IPS DF 4.7 (cell line): ENCODE measurements around the gene DCAKD.

Source experiments
- DNase-seq: peaks from one replicate; pipeline ENCODE4 v3.0.0-alpha.2; 2013; ENCODE audit warnings: low spot score; ENCODE audit errors: extremely low read depth

DCAKD gene

GRCh38 chr17:45031231-45032173, 19.9 kb downstream of the DCAKD start:
- no peak for DNase-seq

GRCh38 chr17:45030733-45031132, 20.7 kb downstream of the DCAKD start:
- no peak for DNase-seq

DNA sequence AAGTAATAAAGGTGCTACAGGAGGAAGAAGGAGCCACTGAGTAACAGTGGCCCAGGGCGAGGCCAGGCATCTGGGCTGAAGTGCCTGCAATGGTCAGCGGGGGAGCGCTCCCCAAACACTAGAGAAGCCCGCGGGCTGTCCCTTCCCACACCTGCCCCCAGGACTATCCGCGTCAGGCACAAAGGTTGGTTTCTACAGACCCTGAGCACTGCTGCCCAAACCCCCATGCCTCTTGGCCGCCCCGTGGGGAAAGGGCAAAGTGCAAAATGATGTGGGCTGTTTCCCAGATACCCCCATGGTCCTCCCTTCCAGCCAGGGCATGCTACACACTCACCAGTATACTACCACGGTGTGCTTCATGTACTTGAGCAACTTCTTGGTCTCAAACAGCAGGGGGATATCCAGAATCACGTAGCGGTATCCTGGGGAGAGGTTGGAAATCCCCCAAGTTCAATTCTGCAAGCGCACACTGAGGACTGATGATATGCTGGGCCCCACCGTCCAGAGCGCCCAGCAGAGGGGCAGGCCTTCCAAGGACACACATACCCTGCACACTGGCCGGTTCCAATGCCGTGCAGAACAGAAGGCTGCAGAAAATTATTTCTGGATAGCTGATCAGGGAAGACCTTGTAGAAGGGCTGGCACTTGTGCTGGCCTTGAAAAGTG, 21.5 kb downstream of the DCAKD start:
- no peak for DNase-seq

GRCh38 chr17:45029096-45029495, 22.3 kb downstream of the DCAKD start:
- DNase-seq: no peak

GRCh38 chr17:45022655-45023339, 28.6 kb downstream of the DCAKD start:
- DNase-seq: no peak

DNA sequence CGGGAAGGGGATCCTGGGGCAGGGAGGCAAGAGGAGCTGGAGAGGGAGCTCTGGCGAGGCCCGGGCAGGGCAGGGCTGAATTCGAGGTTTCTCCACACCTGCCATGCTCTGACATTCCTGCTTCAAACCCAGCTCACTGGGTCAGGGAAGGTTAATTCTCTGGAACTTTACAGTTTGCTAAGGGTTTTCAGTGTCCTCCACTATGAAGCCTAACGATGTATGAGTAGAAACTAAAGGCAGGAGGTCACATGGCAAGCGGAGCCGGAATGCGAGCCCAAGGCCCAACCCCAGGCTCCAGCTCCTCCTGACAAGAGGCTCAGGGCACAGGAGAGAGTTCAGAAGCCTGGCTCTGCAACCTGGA, 29.2 kb downstream of the DCAKD start:
- DNase-seq: no peak

GRCh38 chr17:45021607-45022287, 29.7 kb downstream of the DCAKD start:
- DNase-seq: no peak

DNA sequence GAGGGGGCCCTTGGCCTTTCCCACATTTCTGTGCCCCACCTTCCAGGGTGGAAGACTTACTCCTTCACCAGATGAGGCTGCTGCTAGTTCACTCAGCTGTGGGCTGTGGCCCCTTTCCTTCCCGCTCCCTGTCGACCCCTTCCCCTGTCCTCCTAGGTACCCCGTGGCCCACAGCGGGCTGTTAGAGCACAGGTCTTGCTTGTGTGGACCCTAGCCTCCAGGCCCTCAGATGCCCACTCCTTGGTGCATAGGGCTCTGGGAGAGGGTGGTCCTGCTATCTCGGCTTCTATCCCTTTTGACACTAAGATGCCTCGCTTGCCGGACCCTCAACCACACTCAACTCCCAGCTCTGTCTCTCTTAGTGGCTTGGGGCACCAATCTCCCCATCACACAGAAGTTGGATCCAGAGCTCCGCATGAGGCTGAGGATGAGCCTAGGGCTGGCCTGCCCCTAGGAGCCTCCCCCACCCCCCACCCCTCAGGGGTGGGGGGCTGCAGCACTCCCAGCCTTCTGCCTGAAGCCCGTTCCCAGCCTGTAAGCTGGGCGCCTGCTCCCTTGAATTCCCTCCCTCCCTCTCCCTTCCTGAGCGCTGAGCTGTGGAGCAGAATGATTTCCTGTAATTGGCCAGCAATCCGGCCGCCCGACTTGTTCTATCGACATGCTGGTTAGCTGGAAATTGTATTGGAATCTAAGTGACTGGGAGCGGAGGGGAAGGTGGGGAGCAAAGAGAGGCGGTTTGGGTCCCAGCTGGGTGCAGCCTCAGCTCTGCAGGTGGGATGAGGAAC, 30.9 kb downstream of the DCAKD start:
- DNase-seq: no peak

GRCh38 chr17:45018848-45019711, 32.4 kb downstream of the DCAKD start:
- DNase-seq: no peak

DNA sequence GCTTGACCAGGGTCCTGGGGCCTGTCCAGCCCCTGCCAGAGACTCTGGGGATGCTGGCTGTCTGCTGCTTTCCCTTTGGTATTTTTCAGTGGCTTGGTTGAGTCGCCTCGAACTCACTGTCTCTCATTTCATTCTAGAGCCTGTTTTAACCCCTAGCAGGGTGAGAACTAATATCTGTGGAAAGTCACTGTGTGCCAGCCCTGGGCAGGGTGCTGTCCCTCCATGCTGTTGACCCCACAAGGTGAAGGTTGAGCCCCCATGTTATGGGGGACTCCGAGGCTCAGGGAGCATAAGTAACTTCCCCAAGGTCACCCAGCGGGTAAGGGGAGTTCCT, 33.0 kb downstream of the DCAKD start:
- no peak for DNase-seq

- no peak for DNase-seq
These were observed 34.6 kb downstream of the DCAKD start for GRCh38 chr17:45016823-45017222.

GRCh38 chr17:45016237-45016636, 35.2 kb downstream of the DCAKD start:
- DNase-seq: no peak

GRCh38 chr17:45013021-45013997, 38.1 kb downstream of the DCAKD start:
- no peak for DNase-seq

DNA sequence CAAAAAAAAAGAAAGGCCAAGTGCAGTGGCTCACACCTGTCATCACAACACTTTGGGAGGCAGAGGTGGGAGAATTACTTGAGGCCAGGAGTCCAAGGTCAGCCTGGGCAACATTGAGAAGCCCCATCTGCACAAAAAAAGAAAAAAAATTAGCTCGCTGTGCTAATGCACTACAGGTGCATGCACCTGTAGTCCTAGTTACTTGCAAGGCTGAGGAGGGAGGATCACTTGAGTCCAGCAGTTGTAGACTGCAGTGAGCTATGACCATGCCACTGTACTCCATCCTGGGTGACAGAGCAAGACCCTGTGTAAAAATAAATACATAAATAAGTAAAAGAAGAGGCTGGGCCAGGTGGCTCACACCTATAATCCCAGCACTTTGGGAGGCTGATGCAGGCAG, 39.7 kb downstream of the DCAKD start:
- DNase-seq: no peak

DNA sequence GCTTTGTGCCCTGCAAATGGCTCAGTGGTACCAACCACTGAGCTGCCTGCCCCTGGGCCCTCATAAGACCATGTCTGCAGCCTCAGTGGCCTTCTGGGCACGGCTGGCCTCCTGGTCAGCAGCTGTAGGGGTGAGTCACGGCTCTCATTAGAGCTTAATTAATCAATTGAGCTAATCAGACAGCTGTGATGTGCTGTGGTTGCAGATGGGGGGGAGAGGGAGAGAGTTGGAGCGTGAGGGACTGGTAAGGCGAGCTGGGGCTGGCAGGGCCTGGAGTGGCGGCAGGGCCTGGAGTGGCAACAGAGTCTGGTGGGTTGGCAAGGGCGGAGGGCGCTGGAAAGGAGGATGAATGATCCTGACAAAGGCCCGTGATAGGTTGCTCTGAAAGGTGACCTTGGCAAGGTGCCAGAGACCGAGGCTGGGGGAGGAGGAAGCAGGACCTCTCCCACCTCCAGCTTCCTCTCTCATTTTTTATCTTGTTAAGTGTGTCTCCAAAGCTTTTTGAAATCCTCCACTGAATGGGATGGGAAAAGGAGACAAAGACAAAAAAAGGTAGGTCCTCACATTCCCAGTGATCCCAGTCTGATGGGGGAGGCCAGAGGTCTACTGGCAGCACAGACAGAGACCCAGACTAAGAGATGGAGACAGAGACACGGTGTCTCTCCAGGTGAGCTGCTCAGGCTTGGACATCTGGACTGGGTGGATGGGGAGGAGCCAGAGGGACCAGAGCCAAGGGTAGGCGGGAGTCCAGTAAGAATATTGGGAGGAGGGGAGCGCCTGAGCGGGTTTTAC, 41.6 kb downstream of the DCAKD start:
- no peak for DNase-seq

GRCh38 chr17:45008216-45008615, 43.2 kb downstream of the DCAKD start:
- no peak for DNase-seq

- DNase-seq: no peak
These were observed 44.4 kb downstream of the DCAKD start for GRCh38 chr17:45006927-45007461.

DNA sequence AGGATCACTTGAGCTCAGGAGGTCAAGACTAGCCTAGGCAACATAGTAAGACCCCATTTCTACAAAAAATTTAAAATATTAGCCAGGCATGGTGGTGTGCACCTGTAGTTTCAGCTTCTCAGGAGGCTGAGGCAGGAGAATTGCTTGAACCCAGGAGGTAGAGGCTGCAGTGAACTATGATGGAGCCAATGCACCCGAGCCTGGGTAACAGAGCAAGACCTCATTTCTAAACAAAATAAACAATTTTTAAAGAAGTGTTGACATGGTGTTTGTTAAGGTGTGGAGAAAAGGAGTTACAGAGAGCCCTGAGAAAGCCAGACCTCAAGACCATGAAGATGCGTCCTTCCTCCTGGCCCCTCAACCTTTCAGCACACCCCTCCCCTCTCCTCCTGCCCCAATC, 45.7 kb downstream of the DCAKD start:
- no peak for DNase-seq
